NOMO-1 (cell line): ENCODE data around the gene C14orf93.
"Not testable (repeated sequence)": the region's sequence is repeated elsewhere in the genome, so short reads cannot be mapped to it uniquely, and the experiment has no call there.

Source experiments
- DNase-seq, 2 experiments: peaks; one replicate each; lab custom pipeline; 2025; ENCODE audit not compliant: unreplicated experiment in 2 of 2; lab: John Stamatoyannopoulos, UW

Gene C14orf93

DNA sequence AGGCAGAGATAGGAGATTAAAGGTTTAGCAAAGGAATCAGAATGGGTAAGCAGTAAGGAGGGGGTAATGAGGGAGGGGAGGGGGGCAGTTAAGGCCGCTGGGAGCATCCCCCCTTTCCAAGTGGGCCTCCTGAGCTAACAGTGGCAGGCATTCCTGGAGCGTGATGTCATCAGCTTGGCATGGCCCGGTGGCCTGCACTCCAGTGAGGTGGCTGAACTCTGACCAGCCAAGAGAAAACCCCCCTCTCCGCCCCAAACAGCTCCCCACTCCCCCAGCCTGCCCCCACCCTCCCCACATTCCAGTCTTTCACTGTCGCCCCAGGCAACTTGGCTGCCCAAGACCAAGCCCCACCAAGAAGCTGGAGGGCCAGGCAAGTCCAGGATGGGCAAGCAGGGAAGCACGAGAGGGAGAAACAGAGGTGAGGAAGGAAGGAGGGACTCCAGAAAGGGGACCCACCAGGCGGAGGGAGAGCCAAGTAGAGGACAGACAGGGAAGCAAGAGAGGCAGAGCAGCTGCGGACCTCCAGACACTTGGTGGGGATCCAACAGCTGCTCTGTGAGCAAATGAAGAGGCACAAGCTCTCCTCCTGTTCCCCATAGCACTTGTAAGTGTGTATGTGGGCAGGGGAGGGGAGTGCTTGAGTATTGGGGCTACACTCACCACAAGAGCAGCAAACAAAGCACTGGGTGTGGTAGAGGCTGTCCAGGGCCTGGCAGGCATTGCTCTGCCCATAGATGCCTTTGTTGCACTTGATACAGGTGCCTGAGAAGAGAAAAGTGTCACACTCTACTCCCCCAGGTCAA is 32.1 kb downstream of the C14orf93 start:
- DNase-seq = no peak

- DNase-seq = no peak
These were observed 32.6 kb downstream of the C14orf93 start for GRCh38 chr14:22977434-22977683.

DNA sequence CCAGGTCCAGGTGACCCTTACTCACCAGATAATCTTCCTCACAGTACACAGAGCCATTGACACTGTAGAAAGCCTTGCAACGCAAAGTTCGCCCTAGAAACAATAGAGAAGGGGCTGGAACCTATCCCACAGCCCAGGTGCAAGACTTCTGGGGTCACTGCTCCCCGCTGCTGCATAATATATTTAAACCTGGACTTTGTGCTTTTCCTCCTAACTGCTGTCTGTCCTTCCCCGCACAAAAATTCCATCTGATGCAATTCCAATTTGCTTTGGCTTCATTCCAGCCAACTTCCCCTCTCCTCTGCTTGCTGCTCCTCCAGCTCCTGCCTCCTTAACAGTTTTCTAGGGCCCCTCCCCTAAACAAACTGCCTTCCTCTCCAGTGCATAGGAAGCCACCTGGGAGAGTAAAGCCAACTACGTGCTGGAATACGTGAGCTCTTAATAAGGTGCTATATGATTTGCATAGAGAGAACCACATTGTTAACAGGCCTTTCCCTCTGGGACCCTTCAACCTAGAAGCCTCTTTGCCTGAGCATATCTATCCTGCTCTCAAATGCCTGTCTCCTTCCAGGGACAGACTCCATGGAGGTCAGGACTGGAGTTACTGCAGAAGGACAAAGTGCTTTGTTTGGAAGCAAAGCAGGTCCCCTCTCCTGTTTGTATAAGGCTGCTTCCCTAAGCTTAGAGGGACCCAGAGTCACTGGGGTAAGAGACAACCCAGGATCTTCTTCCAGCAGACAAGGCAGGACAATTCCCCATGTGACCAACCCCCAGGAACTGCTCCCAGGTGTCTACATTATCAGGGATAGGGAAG is 33.1 kb downstream of the C14orf93 start:
- DNase-seq = no peak

DNA sequence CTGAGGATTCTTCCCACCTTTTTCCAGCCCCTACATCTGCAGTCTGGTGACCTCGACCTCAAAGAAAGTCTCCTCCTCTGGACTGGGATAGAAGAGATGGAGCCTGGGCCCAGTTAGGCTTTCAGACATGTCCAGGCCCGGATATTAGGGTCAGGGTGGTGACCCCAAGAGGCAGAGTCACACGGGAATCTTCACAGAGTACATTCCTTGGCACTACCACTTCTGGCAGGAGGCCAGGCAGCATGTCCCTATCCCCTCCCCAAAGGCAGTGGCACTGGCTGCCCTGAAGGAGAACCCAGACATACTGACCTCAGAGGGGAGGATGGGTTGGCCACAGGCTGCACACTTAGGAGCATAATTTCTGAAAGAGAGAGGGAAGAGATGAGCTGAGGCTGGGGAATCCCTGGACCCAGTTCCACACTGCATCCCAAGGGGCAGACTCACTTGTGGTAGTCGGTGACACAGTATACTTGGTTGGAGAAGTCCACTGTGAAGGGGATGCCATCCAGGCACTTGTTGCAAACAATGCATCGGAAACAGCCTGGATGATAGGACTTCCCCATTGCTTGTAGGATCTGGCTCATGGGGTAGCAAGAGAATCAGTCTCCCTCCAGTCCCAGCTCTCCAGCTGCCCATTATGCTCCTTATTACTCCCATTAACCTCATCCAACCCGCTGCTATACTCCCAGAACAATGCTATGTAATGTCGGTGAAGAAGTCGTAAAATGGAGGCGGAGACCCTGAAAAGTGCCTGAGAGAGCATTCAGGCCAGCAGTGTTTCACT is 35.2 kb downstream of the C14orf93 start:
- DNase-seq = no peak

GRCh38 chr14:22973217-22974032 is 36.5 kb downstream of the C14orf93 start:
- peak in 1 of 2 experiments; percentile 14 for DNase-seq

- no peak for DNase-seq
These were observed 37.5 kb downstream of the C14orf93 start for GRCh38 chr14:22972313-22972930.

- DNase-seq = no peak
These were observed 38.8 kb downstream of the C14orf93 start for GRCh38 chr14:22971152-22971551.

GRCh38 chr14:22966783-22967269 is 43.1 kb downstream of the C14orf93 start:
- no peak for DNase-seq

DNA sequence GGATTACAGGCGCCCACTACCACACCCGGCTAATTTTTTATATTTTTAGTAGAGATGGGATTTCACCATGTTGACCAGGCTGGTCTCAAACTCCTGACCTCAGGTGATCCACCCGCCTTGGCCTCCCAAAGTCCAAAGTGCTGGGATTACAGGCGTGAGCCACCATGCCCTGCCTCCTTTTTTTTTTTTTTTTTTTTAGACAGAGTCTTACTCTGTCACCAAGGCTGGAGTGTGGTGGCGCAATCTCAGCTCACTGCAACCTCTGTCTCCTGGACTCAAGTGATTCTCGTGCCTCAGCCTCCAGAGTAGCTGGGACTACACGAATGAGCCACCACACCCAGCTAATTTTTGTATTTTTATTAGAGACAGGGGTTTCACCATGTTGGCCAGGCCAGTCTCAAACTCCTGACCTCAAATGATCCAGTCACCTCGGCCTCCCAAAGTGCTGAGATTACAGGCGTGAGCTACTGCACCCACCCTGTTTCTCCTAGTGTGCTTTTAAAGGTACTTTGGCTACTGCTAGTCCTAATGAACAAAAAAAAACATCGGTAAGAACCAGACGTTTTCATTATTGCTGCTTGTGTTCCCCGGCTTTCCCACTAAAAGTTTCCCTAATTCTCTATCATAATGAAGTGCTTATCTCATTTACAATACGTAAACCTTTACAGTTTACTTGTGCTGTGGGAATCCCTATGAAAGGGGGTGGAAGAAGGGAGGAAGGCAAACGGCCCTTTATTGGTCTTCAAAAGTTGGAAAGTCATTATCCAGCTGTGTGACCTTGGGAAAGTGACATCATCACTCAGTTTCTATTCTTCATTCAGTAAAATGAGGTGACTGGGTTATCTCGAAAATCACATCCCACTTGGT is 43.8 kb downstream of the C14orf93 start:
- not testable (repeated sequence) for DNase-seq

DNA sequence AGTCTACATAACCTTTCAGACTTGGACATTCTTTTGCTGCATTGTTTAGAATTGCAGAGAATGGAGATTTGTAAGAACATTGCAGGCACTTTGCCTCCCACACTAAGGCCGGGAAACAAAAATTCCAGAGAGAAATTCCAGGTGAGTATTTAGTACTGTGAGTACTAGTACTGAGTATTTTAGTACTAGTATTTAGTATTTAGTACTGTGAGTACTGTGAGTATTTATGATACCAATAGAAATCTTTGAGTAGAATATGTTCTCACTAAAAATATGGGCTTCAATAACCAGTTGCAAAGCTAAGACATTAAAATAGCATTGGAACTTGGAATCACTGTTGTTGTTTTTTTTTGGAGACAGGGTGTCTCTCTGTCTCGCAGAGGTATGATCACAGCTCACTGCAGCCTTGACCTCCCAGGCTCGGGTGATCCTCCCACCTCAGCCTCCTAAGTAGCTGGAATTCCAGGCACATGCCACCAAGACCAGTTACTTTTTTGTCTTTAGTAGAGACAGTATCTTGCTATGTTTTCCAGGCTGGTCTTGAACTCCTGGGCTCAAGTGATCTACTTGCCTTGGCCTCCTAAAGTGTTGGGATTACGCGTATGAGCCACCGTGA is 47.8 kb downstream of the C14orf93 start:
- DNase-seq = no peak

DNA sequence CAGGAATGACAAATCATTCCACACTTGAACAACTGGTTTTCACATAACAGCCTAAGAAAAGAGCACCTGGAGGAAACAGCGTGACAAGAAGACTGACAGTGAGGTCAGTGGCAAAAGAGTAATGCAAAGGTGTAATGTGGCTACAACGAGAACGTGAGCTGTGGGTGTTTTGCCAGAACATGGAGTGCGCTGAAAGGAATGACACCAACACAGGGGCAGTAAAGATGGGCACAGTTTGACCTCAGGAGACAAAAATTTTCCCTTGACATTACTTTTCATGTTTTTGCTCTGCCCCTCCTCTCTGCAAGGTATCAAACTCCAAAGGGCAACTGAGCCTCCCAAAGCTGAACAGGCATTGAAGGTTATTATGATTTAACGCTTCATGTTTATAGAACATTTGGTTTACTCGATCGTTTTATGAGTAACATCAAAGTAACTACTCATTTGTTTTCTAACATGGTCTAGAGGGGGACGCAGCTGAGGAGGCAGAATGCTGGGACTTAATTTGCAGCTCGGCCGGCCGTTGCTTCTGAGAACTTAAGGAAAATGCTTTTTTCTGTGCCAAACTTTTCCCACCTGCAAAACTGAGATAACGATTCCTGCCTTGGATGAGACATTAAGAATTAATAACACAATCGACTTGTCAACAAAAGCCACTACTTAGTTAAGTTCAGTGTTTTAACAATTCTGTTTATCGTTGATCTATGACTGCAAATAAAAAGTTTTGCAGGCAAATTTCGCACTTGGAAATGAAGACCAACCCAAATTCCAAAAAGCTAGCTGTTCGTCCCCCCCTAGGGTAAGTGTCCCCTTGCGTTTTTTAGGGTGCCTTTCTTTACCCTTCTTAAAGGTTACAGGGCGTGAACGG is 54.0 kb downstream of the C14orf93 start:
- peak in 1 of 2 experiments; percentile 10 for DNase-seq

DNA sequence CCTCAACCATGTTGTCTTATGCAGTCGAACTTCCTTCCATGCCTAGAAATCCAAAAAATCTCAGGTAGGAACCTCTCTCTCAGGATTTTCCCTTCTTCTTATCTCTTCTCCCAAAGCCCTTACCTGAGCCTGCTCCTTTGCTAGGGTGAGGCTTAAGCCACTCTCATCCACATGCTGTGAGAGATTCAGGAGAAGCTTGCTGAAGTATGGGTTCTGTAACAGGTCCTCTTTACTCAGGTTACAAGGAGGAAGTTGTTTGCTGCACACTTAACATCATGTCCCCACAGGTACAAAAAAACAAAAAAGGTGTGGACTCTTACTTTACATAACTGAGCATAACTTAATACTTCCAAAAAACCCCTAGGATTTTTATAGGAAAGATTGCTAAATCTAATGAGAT is 57.5 kb downstream of the C14orf93 start:
- DNase-seq = no peak

DNA sequence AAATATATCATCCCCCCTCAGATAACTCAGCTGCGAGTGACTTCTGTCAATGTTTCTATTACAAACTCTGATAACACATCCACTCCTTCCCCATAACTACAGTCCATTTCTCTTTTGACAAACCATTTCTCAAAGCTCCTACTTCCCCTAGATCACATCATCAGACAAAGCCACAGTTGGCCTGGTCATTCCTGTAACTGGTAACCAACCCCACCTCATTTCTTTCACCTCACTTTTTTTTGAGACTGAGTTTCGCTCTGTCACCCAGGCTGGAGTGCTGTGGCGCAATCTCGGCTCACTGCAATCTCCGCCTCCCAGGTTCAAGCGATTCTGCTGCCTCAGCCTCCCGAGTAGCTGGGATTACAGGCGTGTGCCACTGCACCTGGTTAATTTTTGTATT is 58.1 kb downstream of the C14orf93 start:
- DNase-seq = peak; percentile 54 to 80

- DNase-seq = no peak
These were observed 64.3 kb downstream of the C14orf93 start for GRCh38 chr14:22945642-22946041.

GRCh38 chr14:22939684-22940083 is 70.3 kb downstream of the C14orf93 start:
- no peak for DNase-seq
